GM21825 (cell line): Measurements from ENCODE around the gene RGCC.

ENCODE experiments used
- ATAC-seq: cut with Tn5 transposase; IDR thresholded peaks from one replicate; pipeline ENCODE4 v1.9.1; 2021; ENCODE audit warnings: mild to moderate bottlenecking, moderate library complexity; ENCODE audit not compliant: unreplicated experiment

Gene RGCC

GRCh38 chr13:41514853-41515395, 57.6 kb downstream of the RGCC start:
- ATAC-seq, result no peak

- ATAC-seq, result no peak
These were observed 58.3 kb downstream of the RGCC start for GRCh38 chr13:41515491-41516139.

GRCh38 chr13:41516166-41516565, 58.8 kb downstream of the RGCC start:
- ATAC-seq, result no peak

- no peak for ATAC-seq
These were observed 59.4 kb downstream of the RGCC start for GRCh38 chr13:41516760-41517159.

- no peak for ATAC-seq
These were observed 62.8 kb downstream of the RGCC start for GRCh38 chr13:41520016-41520659.
